ENCODE data around the gene TC2N. TPM values are rescaled to one million over a fixed set of nuclear protein-coding genes. Genes with fewer than 3 reads are reported as not detected.
A peak's percentile ranks its signal among the peaks of the same experiment; 100 is the strongest.
"Not testable (repeated sequence)": the region's sequence is repeated elsewhere in the genome, so short reads cannot be mapped to it uniquely, and the experiment has no call there.

The TC2N gene
- 0.27 TPM for polyA plus RNA-seq (2013, experiment 1 of 2; ENCODE audit: insufficient read length)
- 0.14 TPM for polyA plus RNA-seq (2013, experiment 2 of 2; ENCODE audit: insufficient read length)

DNA sequence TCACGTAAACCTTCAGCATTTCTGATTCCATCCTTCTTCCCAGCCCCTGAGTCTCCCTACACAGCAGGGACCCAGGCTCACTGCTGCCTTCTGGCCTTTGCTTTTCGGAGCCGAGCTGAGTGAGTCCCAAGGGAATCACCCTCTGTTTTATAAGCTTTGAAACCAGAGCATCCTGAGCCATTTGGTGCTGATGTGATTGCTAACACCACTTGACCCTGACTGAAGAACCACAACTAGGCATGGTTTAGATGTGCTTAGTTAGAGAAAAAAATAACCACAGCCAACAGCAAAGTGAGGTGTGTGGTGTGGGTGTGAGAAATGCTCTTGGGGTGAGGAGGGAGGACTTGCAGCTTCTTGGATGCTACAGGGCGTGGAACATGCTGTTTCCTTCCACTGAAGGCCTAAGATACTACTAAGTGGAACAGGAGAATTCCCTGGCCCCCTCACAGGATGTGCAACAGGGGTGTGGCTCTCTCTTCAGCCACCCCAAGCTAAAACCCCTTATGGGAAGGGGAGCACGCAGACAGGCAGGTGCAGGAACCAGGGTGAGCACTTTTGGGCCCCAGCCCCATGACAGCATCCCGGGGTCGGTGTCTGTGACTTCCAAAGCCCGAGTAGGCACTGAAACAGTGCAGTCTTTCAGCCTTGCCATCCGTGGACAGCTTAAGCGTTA lies at the start of gene TC2N:
Gene TC2N, minus strand, starts transcription at position 221 of the 673 bp plus-strand sequence. CDS start 53,767 bp downstream, outside the sequence.
- DNase-seq, result no peak

DNA sequence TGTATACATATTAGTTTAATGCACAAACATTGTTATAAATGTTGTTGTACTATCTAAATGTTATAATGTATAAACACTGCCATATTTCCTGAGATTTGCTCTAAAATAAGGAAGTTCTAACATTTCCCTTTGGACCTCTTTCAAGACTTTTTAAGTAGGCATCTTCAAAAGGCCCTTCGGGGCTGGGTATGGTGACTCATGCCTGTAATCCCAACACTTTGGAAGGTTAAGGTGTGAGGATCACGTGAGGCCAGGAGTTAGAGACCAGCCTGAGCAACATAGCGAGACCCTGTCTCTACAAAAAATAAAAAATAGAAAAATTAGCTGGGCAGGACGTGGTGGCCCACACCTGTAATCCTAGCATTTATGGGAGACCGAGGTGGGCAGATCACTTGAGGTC lies 44.7 kb upstream of the TC2N start:
- DNase-seq, result no peak

DNA sequence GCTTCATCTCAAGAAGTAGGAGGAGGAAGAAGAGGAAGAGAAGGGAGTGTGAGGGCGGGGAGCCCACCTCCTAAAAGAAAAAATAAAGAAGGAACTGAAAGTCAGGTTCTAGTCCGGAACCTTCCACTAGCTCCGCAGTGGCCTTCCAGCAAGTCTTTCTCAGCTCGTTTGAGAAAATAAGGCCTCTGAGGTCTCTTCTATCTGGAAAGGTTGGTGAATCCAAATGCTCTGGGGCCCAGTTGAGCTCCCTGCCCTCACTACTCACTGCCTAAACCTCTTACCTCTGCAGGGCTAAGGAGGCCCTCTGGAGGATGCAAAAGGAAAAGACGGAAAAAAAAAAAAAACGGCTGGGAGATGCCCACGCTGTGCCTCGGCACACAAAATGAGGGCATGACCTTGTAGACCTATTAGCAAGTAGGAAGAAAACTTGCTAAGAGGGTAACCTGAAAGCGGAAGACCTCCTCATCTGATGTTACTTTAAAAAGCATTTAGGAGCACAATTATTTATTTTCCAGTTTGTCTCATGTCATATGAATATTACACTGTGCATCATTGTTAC lies 44.2 kb upstream of the TC2N start:
- DNase-seq, result no peak

DNA sequence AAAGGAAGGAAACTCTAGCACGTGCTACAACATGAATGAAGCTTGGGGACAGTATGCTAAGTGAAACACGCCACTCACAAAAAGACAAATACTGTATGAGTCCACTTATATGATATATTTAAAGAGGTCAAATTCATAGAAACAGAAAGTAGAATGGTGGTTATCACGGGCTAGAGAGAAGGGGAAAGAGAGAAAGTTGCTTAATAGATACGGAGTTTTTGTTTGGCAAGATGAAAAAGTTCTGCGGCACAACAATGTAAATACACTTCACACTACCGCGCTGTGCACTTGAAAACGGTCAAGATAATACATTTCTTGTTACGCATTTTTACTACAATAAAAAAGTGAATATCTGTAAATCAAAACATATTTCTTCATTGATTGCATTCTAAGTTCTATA lies 42.9 kb upstream of the TC2N start:
- no peak for DNase-seq

DNA sequence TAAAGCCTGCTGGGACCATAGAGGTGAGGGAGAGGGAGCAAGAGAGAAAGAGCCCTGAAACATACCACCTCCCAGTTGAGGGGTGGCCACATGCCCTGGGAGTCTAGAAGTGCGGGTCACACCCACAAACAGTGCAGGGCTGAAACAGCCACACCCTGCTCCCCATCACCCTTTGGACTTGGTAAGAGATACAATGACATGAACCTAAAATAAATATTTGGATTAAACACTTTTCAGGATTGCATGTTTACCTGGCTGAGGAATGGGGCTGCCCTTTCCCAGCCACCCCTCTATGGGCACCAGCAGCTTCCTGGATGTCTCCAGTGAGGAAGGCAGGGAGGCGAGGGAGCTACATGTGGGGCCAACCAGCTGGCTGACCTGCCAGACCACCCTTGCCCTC lies 39.0 kb upstream of the TC2N start:
- no peak for DNase-seq

DNA sequence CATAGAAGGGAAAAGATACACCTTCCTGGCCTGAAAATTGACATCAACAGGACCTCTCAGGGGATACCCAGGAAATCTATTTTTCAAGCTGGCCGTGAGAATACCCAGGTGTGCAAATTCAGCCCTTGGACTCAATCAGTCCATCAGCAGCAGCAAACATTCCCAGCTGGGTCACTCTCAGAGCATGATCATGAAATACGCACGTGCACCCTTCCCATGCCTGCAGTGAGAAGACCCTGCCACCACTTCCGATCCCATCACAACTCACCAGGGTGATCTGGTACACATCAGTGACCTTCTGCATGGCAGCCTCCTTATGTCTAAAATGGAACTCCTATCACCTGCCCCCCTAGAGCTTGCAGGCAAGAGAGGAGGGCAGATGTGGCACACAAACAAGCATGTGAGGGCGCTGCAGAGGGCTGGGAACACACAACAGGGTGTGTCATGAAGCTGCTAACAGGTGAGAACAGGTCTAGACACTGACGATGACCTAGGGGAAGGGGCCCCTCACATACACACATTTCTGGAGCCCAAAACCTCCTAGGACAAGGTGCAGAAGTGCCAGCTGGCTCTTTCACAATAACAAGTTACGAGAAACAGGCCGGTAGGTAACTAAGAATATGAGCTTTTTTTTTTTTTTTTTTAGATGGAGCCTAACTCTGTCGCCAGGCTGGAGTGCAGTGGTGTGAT lies 37.8 kb upstream of the TC2N start:
- DNase-seq, result no peak

DNA sequence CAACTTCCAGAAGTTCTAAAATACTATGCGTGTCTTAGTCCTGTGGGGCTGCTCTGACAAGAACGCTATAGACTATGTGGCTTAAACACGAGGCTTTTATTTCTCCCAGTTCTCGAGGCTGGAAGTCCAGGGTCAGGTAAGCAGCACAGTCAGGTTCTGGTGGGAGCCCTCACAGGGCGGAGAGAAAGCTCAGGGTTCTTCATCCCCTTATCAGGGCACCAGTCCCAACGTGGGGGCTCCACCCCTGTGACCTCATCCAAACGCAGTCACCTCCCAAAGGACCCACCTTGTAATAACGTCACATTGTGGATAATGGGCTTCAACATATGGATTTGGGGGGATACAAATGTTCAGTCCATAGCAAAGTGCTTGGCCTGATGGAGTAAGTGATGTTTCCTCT lies 37.1 kb upstream of the TC2N start:
- no peak for DNase-seq

DNA sequence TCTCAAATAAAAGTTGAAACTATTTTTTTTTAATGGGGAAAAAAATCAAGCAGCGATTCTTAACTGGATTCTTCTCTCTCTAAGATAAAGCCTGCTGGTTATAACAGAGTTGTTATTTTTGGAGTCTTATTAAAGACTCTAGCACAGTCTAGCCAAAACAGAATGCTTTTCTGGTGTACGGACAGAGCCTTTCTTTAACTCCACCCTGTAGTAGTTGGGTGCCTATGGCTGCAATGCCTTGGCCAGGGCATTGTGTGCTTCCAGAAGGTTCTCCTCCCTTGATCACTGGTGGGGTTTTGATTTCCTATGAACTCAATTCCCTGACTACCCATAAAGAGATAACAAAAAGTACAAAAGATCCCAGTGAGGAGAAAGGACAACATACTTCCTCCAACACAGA lies 35.7 kb upstream of the TC2N start:
- no peak for DNase-seq

DNA sequence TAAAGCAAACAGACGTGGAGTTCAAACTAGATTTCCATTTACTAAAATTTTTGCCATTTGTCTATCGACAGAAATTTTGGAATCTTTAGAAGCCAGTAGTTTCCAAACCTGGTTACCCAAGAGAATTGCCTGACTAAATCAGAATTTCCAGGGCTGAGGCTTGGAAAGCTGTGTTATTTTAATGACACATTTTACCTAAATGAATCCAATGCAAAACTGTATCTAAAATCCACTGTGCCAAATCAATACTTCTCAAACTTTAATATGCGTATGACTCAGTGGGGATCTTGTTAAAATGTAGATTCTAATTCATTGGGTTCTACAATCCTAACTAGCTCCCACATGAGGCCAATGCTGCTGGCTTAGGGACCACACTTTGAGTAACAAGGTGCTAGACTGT lies 35.0 kb upstream of the TC2N start:
- no peak for DNase-seq

DNA sequence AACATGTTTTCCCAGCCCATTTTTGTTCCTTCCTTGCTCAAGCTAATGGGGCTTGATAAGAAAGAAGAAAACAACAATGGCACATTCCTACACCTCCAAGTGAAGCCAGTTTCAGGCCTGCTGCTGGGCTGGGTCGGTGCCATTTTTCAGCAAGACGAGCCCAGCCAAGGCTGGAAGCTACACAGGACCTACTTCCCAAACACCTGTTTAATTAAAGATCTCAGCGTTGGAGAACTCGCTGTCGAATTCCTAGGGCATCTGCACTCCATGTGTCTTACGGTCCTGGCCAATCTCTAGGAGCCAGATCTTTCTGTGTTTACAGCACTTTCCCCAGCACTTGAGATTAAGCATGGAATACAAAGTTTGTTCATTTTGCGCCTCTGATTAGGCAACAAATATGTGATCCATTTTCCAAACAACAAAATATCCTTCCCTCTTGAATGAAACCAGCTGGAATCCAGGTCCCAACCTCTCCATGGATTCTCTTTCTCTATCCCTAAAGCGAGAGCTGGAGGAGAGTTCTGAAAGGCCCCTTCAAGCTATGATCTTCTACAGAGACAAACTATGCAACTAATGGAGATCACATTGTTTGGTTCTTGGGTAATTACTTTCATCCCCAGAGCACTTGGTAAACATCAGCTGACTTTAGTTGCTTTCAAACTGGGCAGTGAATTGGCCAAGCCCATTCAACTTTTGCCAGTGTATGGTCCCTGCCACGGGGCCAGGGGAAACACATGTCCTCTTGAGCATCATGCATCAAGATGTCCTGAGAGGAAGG lies 34.3 kb upstream of the TC2N start:
- peak; percentile 24 for DNase-seq

DNA sequence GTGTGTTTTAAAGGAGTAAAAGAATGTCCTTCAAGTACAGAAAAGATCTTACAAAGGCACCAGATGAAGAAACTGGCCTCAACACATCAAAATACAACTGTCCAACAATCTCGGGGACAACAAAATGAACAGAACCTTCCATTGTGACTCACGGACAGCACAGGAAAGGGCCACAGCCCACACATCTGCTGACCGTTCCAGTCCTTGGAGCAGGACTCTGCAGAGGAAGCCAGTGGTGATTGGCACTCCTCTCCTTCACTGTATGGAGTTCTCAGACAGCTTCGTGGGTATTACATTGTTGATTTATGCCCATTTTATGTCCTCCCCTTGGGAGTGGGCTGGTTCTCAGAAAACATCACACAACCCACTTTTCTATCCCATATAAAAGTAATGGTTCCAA lies 32.5 kb upstream of the TC2N start:
- no peak for DNase-seq

DNA sequence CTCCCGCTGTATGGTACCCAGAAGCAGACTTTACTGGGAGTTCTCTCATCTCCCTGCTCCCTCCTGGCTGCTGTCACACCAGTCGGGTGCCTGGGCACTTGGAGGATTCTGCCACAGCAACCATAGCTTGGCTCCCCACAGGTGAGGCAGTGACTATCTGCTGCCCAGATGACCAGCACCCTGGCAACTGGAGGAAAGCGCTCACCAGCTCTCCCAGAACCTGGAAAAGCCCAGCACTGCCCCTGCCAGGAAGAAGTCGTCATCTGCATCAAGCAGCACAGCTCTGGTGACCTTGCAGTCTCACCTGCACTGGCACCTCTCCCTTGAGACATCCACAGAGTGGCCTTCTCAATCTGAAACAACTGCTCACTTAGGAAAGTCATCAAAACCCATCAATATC lies 31.9 kb upstream of the TC2N start:
- DNase-seq, result no peak

DNA sequence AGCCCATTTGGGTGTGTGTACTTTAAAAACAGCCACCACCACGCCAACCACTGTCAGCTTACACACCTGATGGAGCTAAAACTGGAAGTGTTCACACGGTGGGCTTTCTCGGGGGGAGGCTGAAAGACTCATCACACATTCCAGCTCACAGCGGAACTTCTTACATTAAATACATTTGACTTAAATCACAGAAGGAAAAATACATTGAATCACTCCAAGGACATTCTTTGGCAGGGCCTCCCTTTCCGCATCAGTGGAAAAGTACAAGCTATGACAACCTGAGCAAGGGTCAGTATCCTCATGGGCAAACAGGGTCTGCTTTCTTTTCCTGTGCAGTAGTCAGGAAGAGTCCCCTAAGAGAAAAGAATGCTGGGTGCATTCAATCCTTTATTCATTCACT lies 31.0 kb upstream of the TC2N start:
- no peak for DNase-seq

DNA sequence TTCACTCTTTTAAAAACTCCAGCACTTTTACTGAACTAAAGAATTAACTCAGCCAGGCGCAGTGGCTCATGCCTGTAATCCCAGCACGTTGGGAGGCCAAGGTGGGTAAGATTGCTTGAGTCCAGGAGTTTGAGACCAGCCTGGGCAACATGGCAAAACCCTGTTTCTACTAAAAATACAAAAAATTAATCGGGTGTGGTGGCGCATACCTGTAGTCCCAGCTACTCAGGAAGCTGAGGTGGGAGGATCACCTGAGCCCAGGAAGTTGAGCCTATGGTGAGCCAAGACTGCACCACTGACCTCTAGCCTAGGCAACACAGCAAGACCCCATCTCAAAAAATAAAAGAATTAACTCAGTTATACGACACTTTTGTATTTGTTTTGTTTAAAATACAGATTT lies 30.4 kb upstream of the TC2N start:
- not testable (repeated sequence) for DNase-seq

DNA sequence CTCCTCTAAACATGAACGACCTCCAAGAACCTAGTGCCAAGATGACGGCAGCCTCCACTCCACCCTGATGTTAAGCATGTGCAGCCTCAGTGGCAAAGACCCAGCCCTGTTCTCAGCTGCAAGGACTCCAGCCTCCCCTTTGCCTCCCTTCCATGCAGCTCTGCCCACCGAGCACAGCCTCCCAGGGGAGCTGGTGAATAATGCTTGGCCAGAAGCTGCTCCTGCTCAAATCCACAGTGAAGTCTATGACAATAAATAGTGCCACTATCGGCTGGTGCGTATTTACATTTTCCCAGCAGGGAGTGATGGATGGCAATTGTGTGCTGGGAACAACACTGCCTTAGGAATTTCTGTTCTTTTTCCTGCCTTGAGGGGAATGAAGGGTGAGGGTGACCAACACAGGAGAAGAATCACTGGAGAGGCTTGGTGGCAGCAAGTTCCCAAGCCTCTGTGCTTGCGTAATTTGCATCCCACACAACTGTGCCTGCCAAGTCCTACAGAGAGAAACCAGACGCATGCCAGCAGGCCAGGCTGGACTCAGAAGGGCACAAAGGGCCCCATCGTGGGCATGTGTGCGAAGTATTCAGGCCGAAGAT lies 29.9 kb upstream of the TC2N start:
- peak; percentile 13 for DNase-seq

DNA sequence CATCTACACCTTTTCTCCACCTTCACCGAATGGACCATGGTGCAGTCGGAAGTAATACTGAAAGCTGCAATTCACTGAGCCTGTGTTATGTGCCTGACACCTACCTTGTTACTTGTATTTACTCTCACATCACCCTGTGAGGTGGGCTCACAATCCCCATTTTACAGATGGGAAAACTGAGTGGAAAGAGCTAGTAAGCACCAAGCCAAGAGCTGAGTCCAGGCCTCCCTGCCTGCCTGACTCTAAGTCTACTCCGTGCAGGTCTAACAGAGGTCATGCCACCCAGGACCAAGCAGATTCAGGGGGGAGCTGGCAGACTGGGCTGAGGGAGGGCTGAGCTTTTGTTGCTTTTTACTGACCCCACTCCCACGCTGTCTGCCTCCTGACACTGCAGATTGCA lies 29.1 kb upstream of the TC2N start:
- DNase-seq, result no peak

DNA sequence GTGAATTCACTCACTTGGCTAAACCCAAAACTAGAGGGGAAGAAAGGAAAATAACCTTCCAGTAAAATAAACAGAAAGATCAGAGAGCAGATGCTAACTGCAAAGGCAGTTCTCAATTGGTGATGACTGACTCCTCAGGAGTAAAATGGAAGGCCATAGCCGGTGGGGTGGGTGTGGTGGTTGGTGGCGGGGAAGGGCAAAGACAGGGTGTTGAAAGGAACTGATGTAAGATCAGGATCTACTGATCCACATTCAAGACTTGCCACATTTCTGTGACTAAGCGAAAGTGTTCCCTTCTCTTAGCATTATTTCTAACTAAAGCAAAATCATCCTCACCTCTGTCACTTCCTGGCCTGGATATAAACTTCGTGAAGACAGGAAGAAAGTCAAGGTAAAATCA lies 26.3 kb upstream of the TC2N start:
- DNase-seq, result no peak

DNA sequence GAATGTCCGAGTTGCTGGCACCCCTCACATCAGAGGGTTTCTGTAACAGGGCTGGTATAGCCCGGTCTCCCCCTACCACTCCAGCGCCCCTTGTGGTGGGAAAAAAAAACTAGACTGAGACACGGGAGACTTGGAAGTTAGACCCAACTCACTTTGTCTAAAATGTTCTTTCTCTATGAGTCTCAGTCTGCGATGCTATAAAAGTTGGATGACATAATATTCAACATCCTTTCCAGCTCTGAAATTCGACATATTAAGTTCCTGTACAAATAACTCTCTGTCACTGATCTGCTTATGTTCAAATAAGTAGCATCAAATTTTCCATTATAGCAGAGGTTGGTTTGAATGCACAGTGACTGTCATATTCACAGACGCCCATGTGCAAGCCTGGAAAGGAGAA lies 25.7 kb upstream of the TC2N start:
- DNase-seq, result no peak

DNA sequence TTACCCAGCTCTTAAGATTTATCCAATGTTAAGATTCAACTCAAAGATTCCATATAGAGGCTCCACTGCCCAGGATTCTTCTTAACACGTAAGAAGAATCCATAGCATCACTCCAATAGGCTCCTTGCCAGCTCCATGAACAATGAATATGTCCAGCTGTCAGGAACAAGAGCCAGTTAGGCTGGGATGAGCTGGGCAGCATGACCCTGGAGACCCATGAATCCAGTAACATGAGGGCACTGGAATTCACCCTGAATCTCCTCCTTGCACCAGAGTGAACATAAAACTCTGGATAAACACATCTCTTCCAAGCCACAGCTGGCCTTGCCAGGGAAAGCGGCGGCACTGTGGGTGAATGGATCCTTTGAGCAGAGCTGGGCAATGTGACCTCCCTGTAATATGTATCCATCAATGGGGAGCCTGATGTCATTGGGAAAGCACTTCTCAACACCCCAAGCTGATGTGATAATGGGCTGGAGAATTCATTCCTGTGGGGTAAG lies 24.4 kb upstream of the TC2N start:
- peak; percentile 20 for DNase-seq

DNA sequence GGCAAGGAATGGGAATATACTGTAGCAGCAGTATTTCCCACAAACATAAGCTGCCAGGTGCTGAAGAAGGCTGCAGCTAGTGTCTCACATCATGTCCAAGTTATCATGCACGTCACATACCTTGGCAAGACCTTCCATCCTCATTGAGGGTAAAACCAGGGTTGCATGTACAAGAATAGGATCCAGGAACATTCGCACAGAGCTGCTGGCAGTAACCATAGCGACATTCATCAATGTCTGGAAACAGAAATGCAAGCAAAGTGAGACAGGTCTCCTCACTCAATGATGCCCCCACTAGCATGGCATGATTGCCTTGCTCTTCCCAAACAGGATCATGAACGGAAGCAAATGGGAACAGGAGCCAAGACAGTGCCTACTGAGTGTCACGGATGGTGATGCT lies 23.8 kb upstream of the TC2N start:
- DNase-seq, result no peak

DNA sequence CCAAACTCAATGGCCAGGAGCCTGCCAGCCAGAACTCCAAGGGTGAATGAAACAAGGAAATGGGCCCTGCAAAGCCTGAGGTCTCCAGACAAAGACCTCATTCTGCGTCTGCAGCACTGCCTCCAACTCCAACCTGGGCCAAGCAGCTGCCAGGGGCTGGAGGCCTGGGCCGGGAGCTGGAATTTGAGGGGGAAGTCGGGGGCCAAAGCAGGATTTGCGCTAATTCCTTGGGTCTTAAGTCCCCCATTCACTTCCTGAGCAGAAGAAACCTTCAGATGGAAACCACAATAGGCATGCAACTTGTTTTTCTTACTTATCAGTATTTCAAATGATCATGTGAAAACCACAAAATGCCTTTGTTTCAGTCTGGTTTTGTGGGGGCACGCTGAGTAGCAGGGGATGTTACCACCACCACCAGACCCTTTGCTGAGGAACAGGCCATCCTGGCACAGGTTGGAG lies 23.0 kb upstream of the TC2N start:
- DNase-seq, result no peak

DNA sequence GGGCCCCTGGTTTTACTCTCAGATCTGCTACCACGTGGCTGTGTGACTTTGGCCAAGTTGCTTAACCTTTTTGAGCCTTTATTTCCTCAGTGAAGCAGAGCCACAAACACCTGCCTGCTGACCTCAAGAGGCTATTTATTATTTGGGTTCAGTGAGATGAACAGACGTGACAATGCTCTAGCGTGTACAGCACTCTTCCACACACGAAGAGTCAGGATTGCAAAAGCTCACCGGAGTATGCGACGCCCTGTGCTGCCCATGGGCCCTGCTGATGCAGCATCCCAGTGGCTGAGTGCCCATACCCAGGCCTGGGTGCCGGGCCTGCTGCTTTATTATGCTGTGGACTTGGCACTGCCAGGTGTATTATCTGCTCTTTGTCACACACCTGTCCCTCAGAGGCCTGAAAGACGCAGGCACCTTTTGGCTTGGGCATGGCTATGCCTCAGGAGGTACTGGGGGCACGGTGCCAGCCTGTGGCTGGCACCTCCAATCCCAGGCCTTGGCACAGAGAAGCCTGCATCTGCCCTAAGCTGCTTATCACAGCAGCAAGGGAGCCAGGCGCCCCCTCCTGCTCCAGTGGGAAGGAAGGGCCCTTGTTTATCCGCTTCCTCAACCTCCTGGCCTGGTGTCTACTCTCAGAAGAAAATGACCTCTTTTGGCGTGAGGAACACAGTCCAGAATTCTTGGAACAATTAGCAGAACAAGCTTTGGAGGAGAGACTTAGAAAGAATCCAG lies 22.3 kb upstream of the TC2N start:
- DNase-seq, result no peak
